Ishikawa (cell line): ENCODE data around the gene VEGFD.

Source experiments
- FOXM1 ChIP-seq: IDR thresholded peaks from 2 replicates; pipeline ENCODE4 v1.6.1; 2012; ENCODE audit warnings: low read depth, borderline replicate concordance
- MAX ChIP-seq: IDR thresholded peaks from 2 replicates; pipeline ENCODE4 v1.6.1; 2012
- NFIC ChIP-seq: IDR thresholded peaks from 2 replicates; pipeline ENCODE4 v1.6.1; 2012
- REST ChIP-seq: IDR thresholded peaks from 2 replicates; pipeline ENCODE4 v1.6.1; 2012; ENCODE audit warnings: low read depth, mild to moderate bottlenecking
- TEAD4 ChIP-seq: IDR thresholded peaks from 2 replicates; pipeline ENCODE4 v1.6.1; 2012

- TF ChIP-seq NFIC (no peak), MAX (no peak), TEAD4 (no peak), FOXM1 (no peak), REST (no peak)
These were observed 62.1 kb downstream of the VEGFD start for GRCh38 chrX:15322072-15322471.
